GM19324 (cell line): ENCODE data around the gene TRIO.

Source experiments
- ATAC-seq: cut with Tn5 transposase; IDR thresholded peaks from one replicate; pipeline ENCODE4 v1.9.1; 2021; ENCODE audit warnings: mild to moderate bottlenecking, moderate library complexity; ENCODE audit not compliant: unreplicated experiment, low FRiP score

TRIO gene

GRCh38 chr5:14442536-14442935 is 299.4 kb downstream of the TRIO start:
- ATAC-seq = no peak

- no peak for ATAC-seq
Measured at GRCh38 chr5:14443671-14444093, 300.5 kb downstream of the TRIO start.

GRCh38 chr5:14444161-14444560 is 301.0 kb downstream of the TRIO start:
- no peak for ATAC-seq

- ATAC-seq = no peak
Measured at GRCh38 chr5:14445013-14445412, 301.9 kb downstream of the TRIO start.

- ATAC-seq = no peak
Measured at GRCh38 chr5:14445576-14446290, 302.6 kb downstream of the TRIO start.

GRCh38 chr5:14447958-14448911 is 305.1 kb downstream of the TRIO start:
- peak; percentile 43 for ATAC-seq

GRCh38 chr5:14449052-14449661 is 306.0 kb downstream of the TRIO start:
- no peak for ATAC-seq

GRCh38 chr5:14450018-14450524 is 306.9 kb downstream of the TRIO start:
- ATAC-seq = no peak

- ATAC-seq = no peak
Measured at GRCh38 chr5:14450742-14451141, 307.6 kb downstream of the TRIO start.

GRCh38 chr5:14451871-14452270 is 308.7 kb downstream of the TRIO start:
- no peak for ATAC-seq

GRCh38 chr5:14452685-14453454 is 309.7 kb downstream of the TRIO start:
- no peak for ATAC-seq

GRCh38 chr5:14453481-14453880 is 310.3 kb downstream of the TRIO start:
- no peak for ATAC-seq

GRCh38 chr5:14455814-14456321 is 312.7 kb downstream of the TRIO start:
- ATAC-seq = no peak

GRCh38 chr5:14457476-14457875 is 314.3 kb downstream of the TRIO start:
- no peak for ATAC-seq

GRCh38 chr5:14458414-14458813 is 315.3 kb downstream of the TRIO start:
- ATAC-seq = no peak

- ATAC-seq = no peak
Measured at GRCh38 chr5:14460844-14461398, 317.8 kb downstream of the TRIO start.

- no peak for ATAC-seq
Measured at GRCh38 chr5:14462681-14463080, 319.5 kb downstream of the TRIO start.

GRCh38 chr5:14463629-14464028 is 320.5 kb downstream of the TRIO start:
- no peak for ATAC-seq

- ATAC-seq = no peak
Measured at GRCh38 chr5:14464096-14464495, 321.0 kb downstream of the TRIO start.

GRCh38 chr5:14464671-14465070 is 321.5 kb downstream of the TRIO start:
- ATAC-seq = no peak
